Esophagus squamous epithelium (tissue), 5 donors: Measurements from ENCODE around the gene KRT86. TPM values are rescaled to one million over a fixed set of nuclear protein-coding genes. Genes with fewer than 3 reads are reported as not detected.

Experiments
- DNase-seq: peaks from one replicate; lab custom pipeline; 2025; lab: John Stamatoyannopoulos, UW
- H3K27ac ChIP-seq, 4 donors: fragments of 200-600 bp; sonication (generic); one replicate each; pipeline ENCODE4 v1.5.1; 2016 to 2019; ENCODE audit warnings: mild to moderate bottlenecking in 1 of 4
- H3K27me3 ChIP-seq, 4 donors: fragments of 200-600 bp; sonication (generic); 1 replicate in 3 of 4; 2 replicates in 1 of 4; pipeline versions ENCODE4 v1.5.1 to v1.6.0; 2017 to 2021; ENCODE audit warnings: antibody characterized with exemption in 1 of 4
- H3K36me3 ChIP-seq, 3 donors: fragments of 200-600 bp; sonication (generic); one replicate each; pipeline ENCODE4 v1.5.1; 2016 to 2019
- H3K4me1 ChIP-seq, 3 donors: fragments of 200-600 bp; sonication (generic); one replicate each; pipeline ENCODE4 v1.5.1; 2017 to 2019
- H3K4me3 ChIP-seq, 4 donors: fragments of 200-600 bp; sonication (generic); 1 replicate in 3 of 4; 2 replicates in 1 of 4; pipeline ENCODE4 v1.5.1; 2016 to 2019; ENCODE audit warnings: mild to moderate bottlenecking in 2 of 4, moderate library complexity in 1 of 4
- H3K9me3 ChIP-seq, 3 donors: fragments of 200-600 bp; sonication (generic); one replicate each; pipeline ENCODE4 v1.5.1; 2016 to 2019
- POLR2A ChIP-seq, 4 donors: fragments of 450-650 bp; IDR thresholded peaks; one replicate each; pipeline ENCODE4 v1.6.1; 2017; ENCODE audit warnings: antibody characterized with exemption in 4 of 4, mild to moderate bottlenecking in 4 of 4, moderate library complexity in 3 of 4
- WGBS, 2 donors: methylation state at CpG; one replicate each; pipeline ENCODE4 v1.1.5; 2018; 5-methylcytosine and 5-hydroxymethylcytosine counted together
- intact Hi-C: fragments of 100-400 bp; cut with DNase I; formaldehyde crosslinking; loops from one replicate; pipeline ENCODE4 v1.15.0; 2022
- total RNA-seq, 4 donors: library from RNA; depleted of rRNA; stranded (reverse); fragments of >200 nt; gene quantifications; one replicate each; pipeline ENCODE4 v1.1.0, GENCODE V29; 2016
- TF ChIP-seq, protein P1 (sequence below), 6 experiments: fragments of 450-650 bp in 4 of 6; fragments of 200-600 bp in 2 of 6; sonication (generic) in 2 of 6; IDR thresholded peaks; one replicate each; pipeline ENCODE4 v1.5.1; 2016 to 2019; ENCODE audit warnings: antibody characterized with exemption in 6 of 6, mild to moderate bottlenecking in 4 of 6, moderate library complexity in 4 of 6
- donor health status: DM: yes; HTN: yes; CAD: no.

The KRT86 gene
- total RNA-seq, 4 donors from 2014 or later, result not detected

DNA sequence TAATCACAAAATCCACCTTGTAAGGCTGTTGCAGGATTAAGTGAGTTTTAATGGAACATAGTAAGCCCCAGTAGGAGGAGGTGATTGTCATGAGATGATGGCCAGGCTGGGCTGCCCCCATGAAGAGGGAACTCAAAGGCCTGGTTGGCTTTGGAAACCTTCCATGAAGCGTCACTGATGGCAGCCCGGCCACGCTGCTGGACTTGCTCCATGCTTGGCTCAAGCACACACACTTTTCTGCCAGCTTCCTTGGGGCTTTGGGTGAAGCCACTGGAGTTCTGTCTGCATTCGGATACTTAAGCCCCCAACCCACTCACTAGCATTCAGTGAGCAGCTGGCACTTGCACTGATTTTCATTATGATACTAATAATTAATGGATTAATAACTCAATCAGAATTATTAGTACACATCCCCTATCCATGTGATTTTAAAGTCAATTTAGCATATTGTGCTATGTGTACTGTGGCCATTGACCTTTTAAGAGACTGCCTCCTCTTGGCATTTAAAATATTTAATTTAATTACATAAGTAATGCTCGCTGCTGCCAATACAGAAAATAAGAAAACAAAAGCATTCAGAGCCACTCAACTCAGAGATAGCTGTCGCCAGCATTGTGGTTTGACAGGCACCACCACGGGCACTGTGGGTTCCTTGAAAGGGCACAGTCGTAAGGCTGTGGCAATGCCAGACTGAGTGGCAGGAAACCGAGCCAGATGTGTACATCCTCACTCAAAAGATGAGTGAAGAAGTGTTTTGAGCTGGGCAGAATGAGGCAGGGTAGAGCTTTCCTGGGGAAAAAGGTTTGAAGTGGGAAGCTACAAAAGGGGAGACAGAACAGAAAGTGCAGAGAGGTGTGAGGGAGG lies 77.0 kb downstream of the KRT86 start:
- TF ChIP-seq, protein P1, sequence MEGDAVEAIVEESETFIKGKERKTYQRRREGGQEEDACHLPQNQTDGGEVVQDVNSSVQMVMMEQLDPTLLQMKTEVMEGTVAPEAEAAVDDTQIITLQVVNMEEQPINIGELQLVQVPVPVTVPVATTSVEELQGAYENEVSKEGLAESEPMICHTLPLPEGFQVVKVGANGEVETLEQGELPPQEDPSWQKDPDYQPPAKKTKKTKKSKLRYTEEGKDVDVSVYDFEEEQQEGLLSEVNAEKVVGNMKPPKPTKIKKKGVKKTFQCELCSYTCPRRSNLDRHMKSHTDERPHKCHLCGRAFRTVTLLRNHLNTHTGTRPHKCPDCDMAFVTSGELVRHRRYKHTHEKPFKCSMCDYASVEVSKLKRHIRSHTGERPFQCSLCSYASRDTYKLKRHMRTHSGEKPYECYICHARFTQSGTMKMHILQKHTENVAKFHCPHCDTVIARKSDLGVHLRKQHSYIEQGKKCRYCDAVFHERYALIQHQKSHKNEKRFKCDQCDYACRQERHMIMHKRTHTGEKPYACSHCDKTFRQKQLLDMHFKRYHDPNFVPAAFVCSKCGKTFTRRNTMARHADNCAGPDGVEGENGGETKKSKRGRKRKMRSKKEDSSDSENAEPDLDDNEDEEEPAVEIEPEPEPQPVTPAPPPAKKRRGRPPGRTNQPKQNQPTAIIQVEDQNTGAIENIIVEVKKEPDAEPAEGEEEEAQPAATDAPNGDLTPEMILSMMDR (IDR thresholded peaks at IDR 0.05), result no peak
- no peak for TF ChIP-seq POLR2A (IDR thresholded peaks at IDR 0.05)
- no peak for DNase-seq
- no peaks in the 10 kb centered on the region for H3K36me3 ChIP-seq
- no peaks in the 10 kb centered on the region for H3K9me3 ChIP-seq
- H3K27ac ChIP-seq, result no peak overlapping the region
- H3K27me3 ChIP-seq, result peaks cover 0 to 66% (median 0%) of the 10 kb centered on the region in 4 donors
- peaks cover 0 to 24% (median 0%) of the 10 kb centered on the region in 3 donors for H3K4me1 ChIP-seq
- intact Hi-C loops, result no loop called here
- no peak overlapping the region for H3K4me3 ChIP-seq
- WGBS, 2 donors, result 22 to 35% methylated on average over 9 of the region's 9 CpGs

DNA sequence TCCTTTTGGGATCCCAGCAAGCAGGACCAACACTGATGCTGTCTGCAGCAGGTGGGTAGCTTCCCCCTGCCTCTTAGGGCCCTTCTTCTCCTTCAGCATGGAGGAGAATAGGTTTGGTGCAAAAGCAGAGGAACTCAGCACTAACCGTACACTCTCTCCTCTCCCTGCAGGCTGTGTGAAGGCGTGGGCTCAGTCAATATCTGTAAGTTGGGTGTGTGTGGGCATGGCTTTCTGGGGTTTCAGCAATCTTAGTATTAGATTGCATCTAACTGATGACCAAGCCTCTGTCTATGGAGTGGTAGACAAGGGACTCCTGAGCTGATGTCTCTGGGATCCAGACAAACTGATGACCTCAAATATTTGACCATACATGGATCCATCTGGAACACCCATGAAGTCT lies 78.5 kb downstream of the KRT86 start:
- DNase-seq, result no peak
- 85 to 92% methylated on average over 2 of the region's 2 CpGs for WGBS, 2 donors
- TF ChIP-seq, protein P1 (IDR thresholded peaks at IDR 0.05), result no peak
- TF ChIP-seq POLR2A (IDR thresholded peaks at IDR 0.05), result no peak

DNA sequence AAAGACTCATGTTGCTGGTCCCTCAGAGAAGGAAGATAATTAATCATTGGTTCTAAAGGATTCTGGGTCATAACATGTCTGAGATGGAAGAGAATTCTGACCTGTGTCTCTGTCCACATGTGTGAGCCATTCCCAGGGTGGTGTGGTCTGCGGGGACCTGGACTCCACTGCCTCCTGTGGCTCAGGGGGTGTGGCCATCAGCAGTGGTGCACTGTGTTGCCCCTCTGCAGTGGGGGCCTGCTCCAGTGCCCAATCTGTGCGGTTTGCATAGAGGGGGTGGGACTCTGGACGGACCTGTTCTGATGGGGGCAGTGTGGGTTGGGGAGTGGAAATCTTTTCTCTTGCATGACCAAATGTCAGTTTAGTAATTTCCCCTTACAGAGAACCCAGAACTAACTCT lies 79.3 kb downstream of the KRT86 start:
- intact Hi-C loops, result no loop called here
- Histone ChIP-seq H3K36me3 (no peaks in the 10 kb centered on the region), H3K27ac (no peak overlapping the region), H3K27me3 (peaks cover 0 to 82% (median 0%) of the 10 kb centered on the region in 4 donors), H3K4me1 (peaks cover 0 to 15% (median 0%) of the 10 kb centered on the region in 3 donors), H3K4me3 (no peak overlapping the region), H3K9me3 (no peaks in the 10 kb centered on the region)
- 72 to 81% methylated on average over 3 of the region's 3 CpGs for WGBS, 2 donors
- no peak for DNase-seq
- no peak for TF ChIP-seq POLR2A (IDR thresholded peaks at IDR 0.05)
- TF ChIP-seq, protein P1 (IDR thresholded peaks at IDR 0.05), result no peak

More for the DNA sequence above, 78.5 kb downstream of the KRT86 start:
- Histone ChIP-seq H3K4me3 (no peak overlapping the region), H3K36me3 (no peaks in the 10 kb centered on the region), H3K9me3 (no peaks in the 10 kb centered on the region), H3K27me3 (peaks cover 0 to 80% (median 0%) of the 10 kb centered on the region in 4 donors), H3K4me1 (peaks cover 0 to 15% (median 0%) of the 10 kb centered on the region in 3 donors), H3K27ac (no peak overlapping the region)
- intact Hi-C loops, result no loop called here

GRCh38 chr12:52354200-52354599 lies 79.8 kb downstream of the KRT86 start:
- Histone ChIP-seq H3K4me3 (no peak overlapping the region), H3K36me3 (no peaks in the 10 kb centered on the region), H3K4me1 (peaks cover 0 to 16% (median 0%) of the 10 kb centered on the region in 3 donors), H3K9me3 (no peaks in the 10 kb centered on the region), H3K27ac (no peak overlapping the region), H3K27me3 (peaks cover 0 to 85% (median 0%) of the 10 kb centered on the region in 4 donors)
- intact Hi-C loops, result no loop called here
- TF ChIP-seq POLR2A (IDR thresholded peaks at IDR 0.05), result no peak
- TF ChIP-seq, protein P1 (IDR thresholded peaks at IDR 0.05), result no peak
- WGBS, 2 donors, result 20 to 40% methylated on average over 4 to 5 of the region's 5 CpGs
- DNase-seq, result no peak

DNA sequence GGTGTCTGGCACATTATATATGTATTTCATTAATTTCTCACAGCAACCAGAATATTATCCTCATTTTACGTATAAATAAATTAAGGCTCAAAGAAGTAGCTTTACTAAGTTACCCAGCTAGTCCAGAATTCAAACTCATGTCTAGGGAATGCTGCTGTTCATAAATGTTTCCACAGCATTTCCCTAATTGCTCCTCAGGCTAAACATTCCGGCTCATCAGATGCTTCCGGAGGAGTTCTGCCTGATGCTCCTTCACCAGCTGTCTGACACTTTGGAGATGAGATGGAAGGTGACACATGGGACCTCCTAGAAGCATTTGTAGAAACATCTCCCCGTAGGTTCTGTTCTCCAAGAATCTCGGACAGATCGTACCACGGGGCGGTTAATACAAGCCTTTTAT lies 80.7 kb downstream of the KRT86 start:
- no peaks in the 10 kb centered on the region for H3K36me3 ChIP-seq
- H3K4me1 ChIP-seq, result peaks cover 0 to 20% (median 0%) of the 10 kb centered on the region in 3 donors
- WGBS, 2 donors, result 89 to 90% methylated on average over 6 to 8 of the region's 8 CpGs
- no peak overlapping the region for H3K27ac ChIP-seq
- no peak for TF ChIP-seq POLR2A (IDR thresholded peaks at IDR 0.05)
- TF ChIP-seq, protein P1 (IDR thresholded peaks at IDR 0.05), result no peak
- peaks cover 0 to 76% (median 0%) of the 10 kb centered on the region in 4 donors for H3K27me3 ChIP-seq
- H3K4me3 ChIP-seq, result no peak overlapping the region
- no peaks in the 10 kb centered on the region for H3K9me3 ChIP-seq
- DNase-seq, result no peak
- intact Hi-C loops, result no loop called here
